Measurements from ENCODE around the gene NRN1L.
"Not testable (repeated sequence)": the region's sequence is repeated elsewhere in the genome, so short reads cannot be mapped to it uniquely, and the experiment has no call there.

NRN1L gene

DNA sequence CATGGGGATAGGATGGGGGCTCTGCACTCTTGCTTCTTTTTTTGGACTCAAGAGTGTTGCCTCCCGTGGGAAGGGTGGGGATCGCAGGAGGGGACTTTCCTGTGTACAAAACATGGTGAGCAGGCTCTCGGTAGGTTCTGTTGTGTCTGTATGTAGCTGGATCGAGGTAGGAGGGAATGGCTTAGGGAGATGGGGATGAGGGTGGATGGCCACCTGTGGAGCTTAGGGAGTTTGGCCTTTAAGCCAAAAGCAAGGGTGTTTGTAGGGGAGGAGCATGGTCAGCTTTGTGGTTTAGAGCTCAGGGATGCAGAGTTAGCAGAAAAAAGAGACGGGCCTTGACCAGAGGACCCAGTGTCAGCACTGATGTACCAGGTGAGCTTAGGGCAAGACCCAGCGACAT, 22.8 kb upstream of the NRN1L start:
- no peak for DNase-seq (ENCODE audit: low spot score)

DNA sequence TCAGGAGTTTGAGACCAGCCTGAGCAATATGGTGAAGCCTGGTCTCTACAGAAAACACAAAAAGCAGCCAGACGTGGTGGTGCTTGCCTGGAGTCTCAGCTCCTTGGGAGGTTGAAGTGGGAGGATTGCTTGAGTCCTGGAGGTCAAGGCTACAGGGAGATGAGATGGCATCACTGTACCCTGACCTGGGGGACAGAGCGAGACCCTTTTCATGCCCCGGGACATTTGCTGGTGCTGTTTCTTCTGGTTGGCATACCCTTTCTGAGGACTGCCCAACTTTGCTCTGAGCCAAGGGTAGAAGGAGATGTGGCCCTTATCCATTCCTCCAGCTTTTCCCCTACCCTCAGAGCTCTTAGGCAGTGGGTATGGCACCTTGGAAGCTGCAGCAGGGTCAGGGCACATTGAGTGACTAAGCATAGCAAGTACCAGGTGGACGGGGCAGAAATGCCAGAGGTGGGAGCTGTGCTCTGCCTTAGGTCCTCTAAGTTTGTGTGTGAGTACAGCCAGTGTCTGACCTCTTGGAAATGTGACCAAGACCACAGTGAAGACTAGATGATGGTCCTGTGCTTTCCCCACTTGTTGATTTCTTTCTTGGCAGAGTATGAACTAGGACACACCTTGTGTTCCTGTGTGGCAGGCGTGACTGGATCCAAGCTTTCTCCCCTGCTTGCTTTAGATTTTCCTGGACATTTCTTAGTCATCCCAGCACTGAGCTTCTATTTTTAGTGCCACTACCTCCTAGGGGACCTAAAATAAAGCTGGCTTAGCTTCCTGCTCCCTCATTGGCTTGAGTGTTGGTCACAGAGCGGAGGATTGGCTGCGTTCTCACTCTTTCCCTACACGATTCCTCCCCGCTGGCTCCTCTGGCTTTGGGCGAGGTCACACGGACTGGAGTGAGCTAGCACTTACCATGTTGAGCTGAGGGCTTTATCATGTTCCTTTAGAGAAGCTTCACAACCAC, 21.8 kb upstream of the NRN1L start:
- DNase-seq (ENCODE audit: low spot score), result no peak

DNA sequence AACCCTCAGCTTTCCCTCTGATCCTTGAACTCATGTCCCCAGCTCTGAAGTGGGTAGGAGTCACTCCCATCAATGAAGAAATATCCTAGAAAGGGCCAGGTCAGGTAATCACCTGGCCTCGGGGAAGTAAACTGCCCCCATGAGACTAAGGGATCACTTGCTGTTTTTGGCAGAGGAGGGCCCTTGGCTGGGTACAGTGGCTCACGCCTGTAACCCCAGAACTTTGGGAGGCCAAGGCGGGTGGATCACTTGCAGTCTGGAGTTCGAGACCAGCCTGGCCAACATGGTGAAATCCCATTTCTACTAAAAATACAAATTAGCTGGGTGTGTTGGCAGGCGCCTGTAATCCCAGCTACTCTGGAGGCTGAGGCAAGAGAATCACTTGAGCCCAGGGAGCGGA, 20.6 kb upstream of the NRN1L start:
- DNase-seq (ENCODE audit: low spot score), result not testable (repeated sequence)

DNA sequence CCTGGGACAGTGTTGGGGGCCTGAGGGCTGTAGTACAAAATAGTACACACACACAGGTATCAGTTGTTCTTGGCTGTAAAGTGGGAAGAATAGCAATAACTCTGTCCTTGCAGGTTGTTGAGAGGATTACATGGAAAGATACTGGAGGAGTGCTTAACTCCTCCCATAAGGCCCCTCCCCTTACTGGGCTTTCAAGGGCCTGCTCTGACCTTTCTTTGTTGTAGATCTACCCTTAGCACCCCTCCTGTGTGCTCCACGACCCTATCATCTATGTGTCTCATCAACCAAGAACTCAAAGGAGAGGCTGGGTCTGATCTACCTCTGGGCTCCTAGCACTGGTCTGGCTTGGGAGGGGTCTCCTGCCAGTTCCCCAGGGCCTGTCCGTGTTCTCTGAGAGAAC, 20.1 kb upstream of the NRN1L start:
- no peak for DNase-seq (ENCODE audit: low spot score)

DNA sequence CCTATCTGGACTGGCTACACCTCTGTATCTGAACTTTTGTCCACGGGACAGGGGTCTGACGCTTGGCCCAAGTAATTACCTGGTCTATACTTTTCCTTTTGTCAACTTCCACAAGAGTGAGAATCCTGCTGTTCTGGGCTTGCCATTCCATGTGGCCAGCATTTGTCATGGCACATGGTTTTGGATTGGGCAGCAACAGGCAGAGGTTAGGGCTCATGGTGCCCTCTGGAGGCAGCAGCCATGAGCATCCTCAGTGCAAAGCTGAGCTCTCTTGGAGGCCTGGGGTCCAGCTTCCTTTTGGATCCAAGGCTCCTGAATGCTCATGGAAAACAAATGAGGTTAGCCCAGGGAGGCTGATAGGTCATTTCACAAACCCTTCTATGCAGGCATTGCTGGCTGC, 19.4 kb upstream of the NRN1L start:
- DNase-seq (ENCODE audit: low spot score), result peak; percentile 64

DNA sequence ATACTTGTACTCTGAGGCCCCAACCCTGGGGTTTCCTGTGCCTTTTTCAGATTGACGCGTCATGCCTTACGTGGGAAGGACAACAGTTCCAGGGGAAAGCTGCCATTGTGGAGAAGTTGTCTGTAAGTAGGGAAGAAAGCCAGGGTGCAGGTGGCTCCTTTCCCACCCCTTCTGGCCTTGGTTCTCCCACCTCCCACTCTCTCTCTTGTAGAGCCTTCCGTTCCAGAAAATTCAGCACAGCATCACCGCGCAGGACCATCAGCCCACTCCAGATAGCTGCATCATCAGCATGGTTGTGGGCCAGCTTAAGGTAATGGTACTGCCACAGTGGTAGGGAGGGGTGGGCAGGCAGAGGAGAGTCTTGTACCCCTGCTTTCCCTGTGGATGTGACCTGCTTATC, 16.4 kb upstream of the NRN1L start:
- no peak for DNase-seq (ENCODE audit: low spot score)

DNA sequence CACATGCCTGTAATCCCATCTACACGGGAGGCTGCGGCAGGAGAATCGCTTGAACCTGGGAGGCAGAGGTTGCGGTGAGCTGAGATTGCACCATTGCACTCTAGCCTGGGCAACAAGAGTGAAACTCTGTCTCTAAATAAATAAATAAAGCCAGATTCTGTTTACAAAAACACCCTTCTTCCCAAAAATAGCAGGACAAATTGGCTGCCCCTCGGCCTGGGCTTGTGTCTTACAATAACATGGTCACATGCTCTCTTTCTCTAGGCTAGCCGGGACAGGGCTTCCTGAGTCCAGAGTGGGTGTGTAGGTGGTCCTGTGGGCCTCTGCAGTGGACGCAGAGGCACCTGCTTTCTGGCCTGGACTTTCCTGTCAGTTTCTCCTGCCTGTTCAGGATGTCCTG, 15.0 kb upstream of the NRN1L start:
- DNase-seq (ENCODE audit: low spot score), result no peak

DNA sequence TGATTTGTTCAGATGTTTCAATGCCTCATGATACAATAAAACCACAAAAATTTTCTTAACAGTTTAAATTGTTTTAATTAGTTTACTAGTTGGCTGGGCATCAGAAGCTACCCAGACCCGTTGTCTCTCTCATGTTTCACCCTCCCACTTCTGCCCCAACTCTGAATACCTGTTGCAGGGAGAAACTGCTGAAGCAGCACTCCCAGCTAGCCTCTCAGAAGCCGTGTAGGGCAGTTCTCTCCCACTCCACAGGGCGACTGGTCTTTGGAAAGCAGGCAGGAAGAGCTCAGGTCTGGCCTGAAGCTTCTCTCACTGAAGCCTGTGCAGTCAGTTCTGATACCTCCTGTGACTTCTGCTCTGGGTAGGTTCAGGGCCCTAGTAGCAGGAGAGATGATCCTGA, 13.4 kb upstream of the NRN1L start:
- DNase-seq (ENCODE audit: low spot score), result no peak

DNA sequence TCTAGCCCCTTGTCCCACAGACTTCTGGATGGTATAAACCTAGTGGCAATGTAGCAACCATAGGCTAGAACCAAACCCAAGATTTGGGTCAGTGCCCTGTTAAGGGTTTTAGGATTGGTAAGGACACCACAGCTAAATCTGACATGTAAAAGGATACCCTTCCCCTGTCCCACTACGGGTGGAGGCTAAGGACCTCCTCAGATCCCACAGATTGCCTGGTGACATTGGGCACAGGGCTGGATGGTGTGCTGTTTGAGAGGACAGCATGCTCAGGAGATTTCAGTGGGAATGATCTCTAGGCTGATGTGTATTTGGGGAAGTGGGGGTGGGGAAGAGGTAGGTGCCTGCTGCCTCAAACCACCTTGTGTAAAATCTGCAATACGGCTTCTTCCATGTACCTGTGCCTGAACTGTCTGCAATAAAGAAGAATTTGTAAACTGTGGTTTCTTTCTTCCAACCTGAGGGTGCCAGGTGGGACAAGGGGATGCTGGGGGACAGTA, 12.5 kb upstream of the NRN1L start:
- no peak for DNase-seq (ENCODE audit: low spot score)

DNA sequence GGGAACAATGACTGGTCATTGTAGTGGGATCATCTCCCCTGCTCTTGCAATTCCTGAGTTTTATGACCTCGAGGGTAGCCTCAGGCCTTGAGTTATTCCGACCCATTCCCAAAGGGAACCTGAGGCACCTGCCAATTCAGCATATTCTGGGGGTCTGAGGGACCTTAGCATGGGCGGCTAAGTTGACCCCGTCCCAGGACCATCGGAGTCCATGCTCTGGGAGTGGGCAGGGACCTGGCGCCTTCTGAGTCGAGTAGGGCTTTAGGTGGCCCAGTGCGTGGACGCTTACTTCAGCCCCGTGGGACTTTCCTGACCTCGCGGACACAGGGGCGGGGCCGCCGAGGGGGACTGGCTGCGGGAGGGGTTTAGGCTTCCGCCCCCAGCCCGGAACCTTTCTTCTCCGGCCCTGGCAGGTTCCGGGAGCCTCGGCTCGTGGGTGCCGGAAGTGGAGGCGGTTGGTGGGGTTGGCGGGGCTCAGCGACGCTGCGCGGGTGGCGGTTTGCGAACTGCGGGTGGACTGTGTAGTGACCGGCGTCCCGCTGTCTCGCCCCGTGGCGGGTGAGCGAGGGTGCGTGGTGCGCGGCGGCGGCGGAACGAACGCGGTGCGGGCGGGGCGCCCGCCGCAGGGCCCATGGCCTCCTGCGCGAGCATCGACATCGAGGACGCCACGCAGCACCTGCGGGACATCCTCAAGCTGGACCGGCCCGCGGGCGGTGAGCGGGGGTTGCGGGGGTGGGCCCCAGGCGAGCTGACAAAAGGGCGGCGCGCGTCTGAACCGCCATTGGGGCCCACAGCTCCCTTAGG, 11.9 kb upstream of the NRN1L start, which contains the start of gene EDC4:
Gene EDC4 (plus strand): TSS at position 422 of the 804 bp plus-strand sequence. CDS start 210 bp downstream, at position 632.
- DNase-seq (ENCODE audit: low spot score), result peak; percentile 69

DNA sequence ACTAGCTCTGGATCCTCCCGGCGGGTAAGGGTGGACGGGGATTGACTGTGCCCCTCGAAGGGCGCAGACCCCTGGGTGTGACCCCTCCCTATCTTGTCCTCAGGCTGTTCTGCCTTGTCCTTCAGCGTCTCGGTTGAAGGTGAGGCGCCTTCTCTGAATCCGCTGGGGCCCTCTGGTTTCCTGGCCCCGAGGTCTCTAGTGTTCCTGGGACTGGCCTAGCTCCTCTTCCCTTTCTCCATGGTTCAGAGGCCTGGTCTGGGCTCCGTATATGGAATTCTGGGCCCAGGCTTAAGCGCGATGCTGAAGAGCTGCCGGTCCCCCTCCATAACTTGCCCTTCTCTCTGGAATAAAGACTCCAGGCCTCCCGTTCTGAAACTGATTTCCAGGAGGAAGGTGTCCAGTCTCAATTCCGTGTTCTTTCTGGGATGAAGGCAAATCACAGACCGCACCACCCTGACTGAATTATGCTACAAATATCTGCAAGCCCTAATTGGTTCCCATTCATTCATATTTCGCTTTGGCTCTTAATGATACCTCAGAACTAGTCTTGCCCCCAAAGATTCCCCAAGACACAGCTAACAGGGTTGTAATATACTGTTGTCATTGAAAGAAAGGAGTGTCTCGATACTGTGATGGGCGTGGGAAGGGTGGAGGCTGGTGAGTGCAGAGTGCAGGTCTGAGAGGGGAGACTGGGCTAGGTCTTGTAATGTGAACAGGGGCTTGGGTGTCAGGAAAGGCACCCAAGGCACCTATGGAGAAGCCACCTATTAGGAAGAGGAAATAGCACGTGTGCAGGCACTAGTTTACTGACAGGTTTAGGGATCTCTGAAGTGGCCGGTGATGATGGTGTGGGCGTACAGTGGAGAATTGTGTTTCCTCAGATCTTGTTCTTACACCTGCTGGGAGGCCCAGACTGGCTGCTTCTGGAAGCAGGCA, 11.0 kb upstream of the NRN1L start:
- DNase-seq (ENCODE audit: low spot score), result no peak

DNA sequence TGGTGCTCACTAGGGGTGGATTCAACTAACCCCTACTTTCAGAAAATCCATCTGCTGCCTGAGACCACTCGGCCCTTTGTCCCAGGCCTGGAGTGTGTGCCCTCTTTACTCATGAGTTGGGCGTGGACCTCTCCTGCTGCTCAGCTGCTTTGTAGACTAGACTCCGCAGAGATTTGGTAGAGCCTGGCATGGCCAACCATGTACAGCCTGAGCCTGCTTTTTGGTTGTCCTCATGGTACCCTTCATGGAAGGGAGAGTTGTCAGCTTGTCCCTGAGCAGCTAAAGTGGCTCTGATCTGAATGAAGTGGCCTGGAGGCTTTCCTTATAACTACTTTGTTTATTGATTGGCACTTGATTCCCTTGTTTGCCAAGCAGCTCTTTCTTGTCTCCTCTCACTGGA, 10.3 kb upstream of the NRN1L start:
- no peak for DNase-seq (ENCODE audit: low spot score)

DNA sequence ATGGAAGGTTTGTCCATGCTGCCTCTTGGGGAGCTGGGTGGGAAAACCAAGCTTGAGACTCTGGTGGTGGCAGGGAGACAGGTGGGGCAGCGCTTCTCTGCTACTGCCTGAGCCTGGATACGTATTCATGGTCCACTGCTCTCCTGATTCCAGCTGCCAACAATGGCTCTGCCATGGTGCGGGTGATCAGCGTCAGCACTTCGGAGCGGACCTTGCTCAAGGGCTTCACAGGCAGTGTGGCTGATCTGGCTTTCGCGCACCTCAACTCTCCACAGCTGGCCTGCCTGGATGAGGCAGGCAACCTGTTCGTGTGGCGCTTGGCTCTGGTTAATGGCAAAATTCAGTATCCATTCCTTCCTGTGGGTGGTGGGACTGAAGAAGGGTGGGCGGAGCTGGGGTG, 7.6 kb upstream of the NRN1L start:
- DNase-seq (ENCODE audit: low spot score), result no peak

DNA sequence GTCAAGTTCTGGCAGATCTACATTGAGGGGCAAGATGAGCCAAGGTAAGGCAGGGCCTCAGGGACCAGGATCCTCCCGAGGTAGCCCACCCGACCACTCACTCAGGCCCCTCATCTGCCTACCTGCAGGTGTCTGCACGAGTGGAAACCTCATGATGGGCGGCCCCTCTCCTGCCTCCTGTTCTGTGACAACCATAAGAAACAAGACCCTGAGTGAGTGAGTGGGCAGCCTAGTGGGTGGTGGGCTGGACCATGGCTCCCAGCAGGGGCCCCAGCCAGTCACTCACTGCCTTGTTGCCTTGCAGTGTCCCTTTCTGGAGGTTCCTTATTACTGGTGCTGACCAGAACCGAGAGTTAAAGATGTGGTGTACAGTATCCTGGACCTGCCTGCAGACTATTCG, 6.5 kb upstream of the NRN1L start:
- DNase-seq (ENCODE audit: low spot score), result no peak

DNA sequence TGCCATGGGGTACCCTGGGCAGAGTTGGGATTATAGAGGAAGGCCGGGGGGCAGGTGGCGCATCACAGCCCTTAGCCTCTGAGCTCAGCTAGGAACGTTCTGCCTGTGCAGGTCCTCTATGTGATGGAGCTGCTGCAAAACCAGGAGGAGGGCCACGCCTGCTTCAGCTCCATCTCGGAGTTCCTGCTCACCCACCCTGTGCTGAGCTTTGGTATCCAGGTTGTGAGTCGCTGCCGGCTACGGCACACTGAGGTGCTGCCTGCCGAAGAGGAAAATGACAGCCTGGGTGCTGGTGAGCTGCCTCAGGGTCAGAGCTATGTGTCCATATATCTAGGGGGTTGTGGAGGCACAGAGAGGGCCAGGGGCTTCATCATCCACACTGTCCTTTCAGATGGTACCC, 5.8 kb upstream of the NRN1L start:
- DNase-seq (ENCODE audit: low spot score), result no peak

DNA sequence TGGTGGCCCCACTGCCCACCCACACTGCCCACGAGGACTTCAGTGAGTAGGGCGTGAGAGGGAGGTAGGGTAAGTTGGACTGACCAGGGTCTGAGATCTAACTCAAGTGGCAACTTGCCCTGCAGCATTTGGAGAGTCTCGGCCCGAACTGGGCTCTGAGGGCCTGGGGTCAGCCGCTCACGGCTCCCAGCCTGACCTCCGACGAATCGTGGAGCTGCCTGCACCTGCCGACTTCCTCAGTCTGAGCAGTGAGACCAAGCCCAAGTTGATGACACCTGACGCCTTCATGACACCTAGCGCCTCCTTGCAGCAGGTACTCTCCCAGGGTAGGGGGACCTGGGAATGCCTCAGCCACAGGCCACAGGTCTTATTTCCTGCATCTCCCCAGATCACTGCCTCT, 5.2 kb upstream of the NRN1L start:
- DNase-seq (ENCODE audit: low spot score), result no peak

DNA sequence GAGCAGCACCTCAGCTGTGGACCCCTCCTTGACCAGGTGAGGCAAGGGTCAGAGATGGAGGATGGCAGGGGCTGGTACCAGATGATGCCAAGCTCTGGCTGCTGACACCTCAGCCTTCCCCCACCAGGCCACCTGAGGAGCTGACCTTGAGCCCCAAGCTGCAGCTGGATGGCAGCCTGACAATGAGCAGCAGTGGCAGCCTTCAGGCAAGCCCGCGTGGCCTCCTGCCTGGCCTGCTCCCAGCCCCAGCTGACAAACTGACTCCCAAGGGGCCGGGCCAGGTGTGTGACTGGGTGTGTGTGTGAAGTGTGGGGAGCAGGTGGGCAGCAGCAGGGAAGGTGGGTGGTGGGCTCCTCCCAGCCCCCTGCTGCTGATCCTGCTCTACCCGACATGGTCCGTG, 4.7 kb upstream of the NRN1L start:
- DNase-seq (ENCODE audit: low spot score), result no peak

DNA sequence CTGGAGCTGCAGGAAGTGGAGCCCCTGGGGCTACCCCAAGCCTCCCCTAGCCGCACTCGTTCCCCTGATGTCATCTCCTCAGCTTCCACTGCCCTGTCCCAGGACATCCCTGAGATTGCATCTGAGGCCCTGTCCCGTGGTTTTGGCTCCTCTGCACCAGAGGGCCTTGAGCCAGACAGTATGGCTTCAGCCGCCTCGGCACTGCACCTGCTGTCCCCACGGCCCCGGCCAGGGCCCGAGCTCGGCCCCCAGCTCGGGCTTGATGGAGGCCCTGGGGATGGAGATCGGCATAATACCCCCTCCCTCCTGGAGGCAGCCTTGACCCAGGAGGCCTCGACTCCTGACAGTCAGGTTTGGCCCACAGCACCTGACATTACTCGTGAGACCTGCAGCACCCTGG, 4.1 kb upstream of the NRN1L start:
- DNase-seq (ENCODE audit: low spot score), result no peak

DNA sequence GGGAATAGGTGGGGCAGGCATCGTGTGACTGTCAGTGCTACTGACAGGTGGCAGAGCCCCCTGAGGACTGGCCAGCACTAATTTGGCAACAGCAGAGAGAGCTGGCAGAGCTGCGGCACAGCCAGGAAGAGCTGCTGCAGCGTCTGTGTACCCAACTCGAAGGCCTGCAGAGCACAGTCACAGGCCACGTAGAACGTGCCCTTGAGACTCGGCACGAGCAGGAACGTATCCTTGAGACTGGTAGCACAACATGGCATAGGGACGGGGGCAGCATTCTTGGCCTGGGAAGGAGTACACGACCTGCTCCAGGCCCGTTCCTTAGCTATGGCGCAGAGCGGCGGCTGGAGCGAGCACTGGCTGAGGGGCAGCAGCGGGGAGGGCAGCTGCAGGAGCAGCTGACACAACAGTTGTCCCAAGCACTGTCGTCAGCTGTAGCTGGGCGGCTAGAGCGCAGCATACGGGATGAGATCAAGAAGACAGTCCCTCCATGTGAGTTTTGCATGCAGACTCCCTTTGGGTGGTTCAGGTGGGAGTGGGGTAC, 3.0 kb upstream of the NRN1L start:
- DNase-seq (ENCODE audit: low spot score), result no peak

DNA sequence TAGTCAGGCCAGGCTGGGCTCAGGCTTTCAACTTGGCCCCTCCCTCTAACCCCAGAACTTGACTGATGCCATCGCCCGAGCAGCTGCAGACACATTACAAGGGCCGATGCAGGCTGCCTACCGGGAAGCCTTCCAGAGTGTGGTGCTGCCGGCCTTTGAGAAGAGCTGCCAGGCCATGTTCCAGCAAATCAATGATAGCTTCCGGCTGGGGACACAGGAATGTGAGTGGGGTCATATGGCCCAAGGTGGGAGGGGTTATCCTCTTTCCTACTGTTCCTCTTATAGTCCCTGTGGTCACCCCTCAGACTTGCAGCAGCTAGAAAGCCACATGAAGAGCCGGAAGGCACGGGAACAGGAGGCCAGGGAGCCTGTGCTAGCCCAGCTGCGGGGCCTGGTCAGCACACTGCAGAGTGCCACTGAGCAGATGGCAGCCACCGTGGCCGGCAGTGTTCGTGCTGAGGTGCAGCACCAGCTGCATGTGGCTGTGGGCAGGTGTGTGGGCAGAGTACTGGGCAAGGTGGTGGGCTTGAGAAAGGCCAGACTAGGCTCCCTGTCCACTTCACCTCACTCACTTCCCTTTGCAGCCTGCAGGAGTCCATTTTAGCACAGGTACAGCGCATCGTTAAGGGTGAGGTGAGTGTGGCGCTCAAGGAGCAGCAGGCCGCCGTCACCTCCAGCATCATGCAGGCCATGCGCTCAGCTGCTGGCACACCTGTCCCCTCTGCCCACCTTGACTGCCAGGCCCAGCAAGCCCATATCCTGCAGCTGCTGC, 2.1 kb upstream of the NRN1L start:
- no peak for DNase-seq (ENCODE audit: low spot score)
